OCI-LY7 (cell line): ENCODE measurements around the gene SHROOM3.

Experiments
- CTCF ChIP-seq: fragments of 200-600 bp; sonication (generic); conservative IDR thresholded peaks from 2 replicates; pipeline ENCODE4 v1.5.1; 2014; ENCODE audit warnings: mild to moderate bottlenecking, antibody characterized with exemption, low read length, moderate library complexity, mixed read lengths
- EZH2phosphoT487 ChIP-seq: fragments of 200-600 bp; sonication (generic); IDR thresholded peaks from 2 replicates; pipeline ENCODE4 v1.6.1; 2018; ENCODE audit warnings: low read depth, borderline replicate concordance, mild to moderate bottlenecking, mixed run types, antibody characterized with exemption, low read length, moderate library complexity, mixed read lengths

- TF ChIP-seq CTCF = no peak
- TF ChIP-seq EZH2phosphoT487 = no peak
Observed at GRCh38 chr4:76714226-76714625, 279.2 kb downstream of the SHROOM3 start.
